Stomach (tissue), 4 donors: Measurements from ENCODE around the gene MAN2A1.

Source experiments
- EP300 ChIP-seq: sonication (generic); formaldehyde crosslinking; IDR thresholded peaks from one replicate; pipeline ENCODE4 v1.6.1; 2017; ENCODE audit warnings: antibody characterized with exemption
- POLR2A ChIP-seq, 4 donors: fragments of 450-650 bp; IDR thresholded peaks; one replicate each; pipeline ENCODE4 v1.6.1; 2016; ENCODE audit warnings: antibody characterized with exemption in 4 of 4, control low read depth in 2 of 4, mild to moderate bottlenecking in 1 of 4, moderate library complexity in 1 of 4
- POLR2AphosphoS5 ChIP-seq, 3 donors: sonication (generic); formaldehyde crosslinking; IDR thresholded peaks; one replicate each; pipeline ENCODE4 v1.6.1; 2016; ENCODE audit warnings: antibody characterized with exemption in 3 of 3
- TF ChIP-seq, protein P1 (sequence below), 7 experiments: fragments of 450-650 bp in 4 of 7; fragments of 200-600 bp in 3 of 7; sonication (generic) in 3 of 7; IDR thresholded peaks; one replicate each; pipeline ENCODE4 v1.5.1; 2016 to 2019; ENCODE audit warnings: antibody characterized with exemption in 7 of 7, control low read depth in 2 of 7, mild to moderate bottlenecking in 1 of 7

DNA sequence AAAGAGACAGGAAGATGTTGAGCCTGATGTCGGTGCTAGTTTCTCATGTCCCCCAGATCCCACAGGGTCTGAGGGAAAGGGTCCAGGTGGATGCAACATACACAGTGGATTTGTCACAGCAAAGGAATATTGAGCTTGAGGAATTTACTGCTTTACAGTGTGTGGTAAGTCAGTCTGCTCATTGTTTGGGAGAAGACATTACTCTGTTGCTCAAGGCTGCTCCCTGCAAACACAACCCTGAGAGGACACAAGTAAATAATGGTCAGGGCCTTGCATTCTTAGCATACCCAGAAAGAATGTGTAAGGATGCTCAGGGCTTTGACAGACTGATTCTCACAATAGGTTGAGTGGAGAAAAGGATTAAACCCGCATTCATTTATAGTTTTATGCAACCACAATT lies 7.3 kb upstream of the MAN2A1 start:
- TF ChIP-seq, protein P1, sequence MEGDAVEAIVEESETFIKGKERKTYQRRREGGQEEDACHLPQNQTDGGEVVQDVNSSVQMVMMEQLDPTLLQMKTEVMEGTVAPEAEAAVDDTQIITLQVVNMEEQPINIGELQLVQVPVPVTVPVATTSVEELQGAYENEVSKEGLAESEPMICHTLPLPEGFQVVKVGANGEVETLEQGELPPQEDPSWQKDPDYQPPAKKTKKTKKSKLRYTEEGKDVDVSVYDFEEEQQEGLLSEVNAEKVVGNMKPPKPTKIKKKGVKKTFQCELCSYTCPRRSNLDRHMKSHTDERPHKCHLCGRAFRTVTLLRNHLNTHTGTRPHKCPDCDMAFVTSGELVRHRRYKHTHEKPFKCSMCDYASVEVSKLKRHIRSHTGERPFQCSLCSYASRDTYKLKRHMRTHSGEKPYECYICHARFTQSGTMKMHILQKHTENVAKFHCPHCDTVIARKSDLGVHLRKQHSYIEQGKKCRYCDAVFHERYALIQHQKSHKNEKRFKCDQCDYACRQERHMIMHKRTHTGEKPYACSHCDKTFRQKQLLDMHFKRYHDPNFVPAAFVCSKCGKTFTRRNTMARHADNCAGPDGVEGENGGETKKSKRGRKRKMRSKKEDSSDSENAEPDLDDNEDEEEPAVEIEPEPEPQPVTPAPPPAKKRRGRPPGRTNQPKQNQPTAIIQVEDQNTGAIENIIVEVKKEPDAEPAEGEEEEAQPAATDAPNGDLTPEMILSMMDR (IDR thresholded peaks at IDR 0.05) = no peak
- TF ChIP-seq POLR2AphosphoS5 (IDR thresholded peaks at IDR 0.05) (no peak), POLR2A (IDR thresholded peaks at IDR 0.05) (no peak), EP300 (no peak)
